Left lung (tissue), 10 donors: ENCODE measurements around the gene C1orf198. TPM values are rescaled to one million over a fixed set of nuclear protein-coding genes. Genes with fewer than 3 reads are reported as not detected.

Experiments used
- ATAC-seq: fragments of 200-7000 bp; cut with Tn5 transposase; one replicate; pipeline ENCODE4 v1.9.1; 2020; ENCODE audit warnings: moderate library complexity
- DNase-seq, 4 donors: peaks; one replicate each; pipeline ENCODE4 v3.0.0-alpha.2; 2013 to 2020
- H3K27ac ChIP-seq, 2 donors: fragments of 200-600 bp; sonication (generic) in 1 of 2; one replicate each; pipeline versions ENCODE4 v1.5.0 to v1.8.0; 2020 to 2021
- H3K27me3 ChIP-seq, 2 donors: fragments of 200-600 bp; sonication (generic) in 1 of 2; one replicate each; pipeline versions ENCODE4 v1.5.0 to v1.8.0; 2020 to 2021
- H3K36me3 ChIP-seq, 2 donors: fragments of 200-600 bp; sonication (generic) in 1 of 2; one replicate each; pipeline versions ENCODE4 v1.5.0 to v1.8.0; 2020 to 2021
- H3K4me1 ChIP-seq, 2 donors: fragments of 200-600 bp; one replicate each; pipeline ENCODE4 v1.8.0; 2021
- H3K4me3 ChIP-seq, 2 donors: fragments of 200-600 bp; sonication (generic) in 1 of 2; one replicate each; pipeline versions ENCODE4 v1.5.0 to v1.8.0; 2020 to 2021; ENCODE audit warnings: mild to moderate bottlenecking in 1 of 2
- H3K9me3 ChIP-seq, 2 donors: fragments of 200-600 bp; sonication (generic) in 1 of 2; one replicate each; pipeline versions ENCODE4 v1.5.0 to v1.8.0; 2020 to 2021
- CTCF ChIP-seq, 2 donors: fragments of 200-600 bp; sonication (generic) in 1 of 2; IDR thresholded peaks; one replicate each; pipeline versions ENCODE4 v1.5.0 to v1.8.0; 2021; ENCODE audit warnings: antibody characterized with exemption in 2 of 2
- intact Hi-C, 2 donors: fragments of 100-400 bp; cut with DNase I; formaldehyde crosslinking; loops; one replicate each; pipeline versions ENCODE4 v1.11.2 to v1.14.2; 2022
- polyA plus RNA-seq, 6 donors: library from polyadenylated mRNA; unstranded; fragments of 120-200 nt; gene quantifications; one replicate each; pipeline ENCODE4 v1.2.1, GENCODE V29; 2013; ENCODE audit not compliant: insufficient read length in 6 of 6
- total RNA-seq, 2 donors: library from RNA; stranded (reverse); fragmentation: NEBNext Ultra II Directional; extraction: Animal tissue kit (Norgen Biotek cat#: 25700); gene quantifications; one replicate each; pipeline ENCODE4 v1.2.1, GENCODE V29; 2021
- donor health status: DM: no; HTN: yes; CAD: no.
- donor health status: DM: no; HTN: no; CAD: no.

The C1orf198 gene
- total and polyA plus RNA-seq, 8 donors = 36.2 to 116 (median 78.3) TPM

- H3K27me3 ChIP-seq = peaks cover 0 to 5% of the 10 kb centered on the region in 2 donors
- no peaks in the 10 kb centered on the region for H3K36me3 ChIP-seq
- H3K27ac ChIP-seq = no peak overlapping the region
- TF ChIP-seq CTCF (IDR thresholded peaks at IDR 0.05) = no peak
- no peaks in the 10 kb centered on the region for H3K9me3 ChIP-seq
- ATAC-seq (no peak), DNase-seq (no peak)
- intact Hi-C loops = loop anchor here in 1 of 2 donors (5.0 kb wide), 2 partner anchors 120 to 415 kb away; no protein-coding TSS in a partner anchor
- H3K4me3 ChIP-seq = no peak overlapping the region
- no peaks in the 10 kb centered on the region for H3K4me1 ChIP-seq
Measured at GRCh38 chr1:230797376-230797920, 70.9 kb downstream of the C1orf198 start.

GRCh38 chr1:230796626-230797025, 71.7 kb downstream of the C1orf198 start:
- Histone ChIP-seq H3K27ac (no peak overlapping the region), H3K4me3 (no peak overlapping the region), H3K9me3 (no peaks in the 10 kb centered on the region), H3K27me3 (peaks cover 0 to 5% of the 10 kb centered on the region in 2 donors), H3K36me3 (no peaks in the 10 kb centered on the region), H3K4me1 (no peaks in the 10 kb centered on the region)
- ATAC-seq (no peak), DNase-seq (no peak)
- TF ChIP-seq CTCF (IDR thresholded peaks at IDR 0.05) = no peak
- intact Hi-C loops = loop anchor here in 1 of 2 donors (5.0 kb wide), 2 partner anchors 121 to 416 kb away; no protein-coding TSS in a partner anchor

GRCh38 chr1:230794871-230795605, 73.3 kb downstream of the C1orf198 start:
- Histone ChIP-seq H3K36me3 (no peaks in the 10 kb centered on the region), H3K27me3 (peaks cover 0 to 5% of the 10 kb centered on the region in 2 donors), H3K4me3 (no peak overlapping the region), H3K4me1 (no peaks in the 10 kb centered on the region), H3K27ac (no peak overlapping the region), H3K9me3 (no peaks in the 10 kb centered on the region)
- ATAC-seq = no peak
- no peak for DNase-seq
- intact Hi-C loops = loop anchor here in 1 of 2 donors (5.0 kb wide), 2 partner anchors 122 to 417 kb away; no protein-coding TSS in a partner anchor
- TF ChIP-seq CTCF (IDR thresholded peaks at IDR 0.05) = no peak

GRCh38 chr1:230794431-230794830, 73.9 kb downstream of the C1orf198 start:
- DNase-seq (no peak), ATAC-seq (no peak)
- Histone ChIP-seq H3K4me3 (no peak overlapping the region), H3K4me1 (no peaks in the 10 kb centered on the region), H3K9me3 (no peaks in the 10 kb centered on the region), H3K27me3 (peaks cover 0 to 5% of the 10 kb centered on the region in 2 donors), H3K36me3 (no peaks in the 10 kb centered on the region), H3K27ac (no peak overlapping the region)
- intact Hi-C loops = no loop called here
- TF ChIP-seq CTCF (IDR thresholded peaks at IDR 0.05) = no peak

GRCh38 chr1:230793463-230793745, 74.9 kb downstream of the C1orf198 start:
- Histone ChIP-seq H3K4me3 (no peak overlapping the region), H3K27ac (no peak overlapping the region), H3K9me3 (no peaks in the 10 kb centered on the region), H3K36me3 (no peaks in the 10 kb centered on the region), H3K27me3 (peaks cover 0 to 5% of the 10 kb centered on the region in 2 donors), H3K4me1 (no peaks in the 10 kb centered on the region)
- intact Hi-C loops = no loop called here
- TF ChIP-seq CTCF (IDR thresholded peaks at IDR 0.05) = no peak
- ATAC-seq (no peak), DNase-seq (no peak)
